ENCODE results near the gene PIAS1. TPM values are rescaled to one million over a fixed set of nuclear protein-coding genes. Genes with fewer than 3 reads are reported as not detected.

The PIAS1 gene
- total RNA-seq, 1 experiment from 2014 or later, result 29.7 TPM

GRCh38 chr15:68232449-68232848, 178.3 kb downstream of the PIAS1 start:
- CTCF ChIA-PET, result interaction anchor here (0.9 to 2.1 kb wide), 2 partner anchors 74 to 83 kb away, joined by 3 to 7 read pairs; no protein-coding TSS in a partner anchor
- no peak for ATAC-seq
- TF ChIP-seq NFATC4 (CRISPR knock-in tag; IDR thresholded peaks at IDR 0.05) (no peak), JUN (CRISPR knock-in tag; IDR thresholded peaks at IDR 0.05) (no peak), ZNF317 (CRISPR knock-in tag; IDR thresholded peaks at IDR 0.05; ENCODE audit: borderline replicate concordance, low read depth) (no peak), SP1 (CRISPR knock-in tag; conservative IDR thresholded peaks at IDR 0.05) (no peak), NR1H2 (CRISPR knock-in tag; IDR thresholded peaks at IDR 0.05) (no peak), MYBL2 (CRISPR knock-in tag; IDR thresholded peaks at IDR 0.05) (no peak), TP53 (CRISPR knock-in tag; IDR thresholded peaks at IDR 0.05) (no peak), USF2 (CRISPR knock-in tag; IDR thresholded peaks at IDR 0.05) (no peak), ZNF281 (CRISPR knock-in tag; IDR thresholded peaks at IDR 0.05) (no peak), ZMAT4 (CRISPR knock-in tag; IDR thresholded peaks at IDR 0.05) (no peak), GRHL2 (CRISPR knock-in tag; IDR thresholded peaks at IDR 0.05; ENCODE audit: insufficient replicate concordance, severe bottlenecking) (no peak), ATF2 (CRISPR knock-in tag; IDR thresholded peaks at IDR 0.05; ENCODE audit: borderline replicate concordance, low read depth) (no peak), SMAD3 (CRISPR knock-in tag; IDR thresholded peaks at IDR 0.05; ENCODE audit: borderline replicate concordance) (no peak), ZNF138 (CRISPR knock-in tag; conservative IDR thresholded peaks at IDR 0.05) (no peak)
- TF ChIP-seq, protein P1, sequence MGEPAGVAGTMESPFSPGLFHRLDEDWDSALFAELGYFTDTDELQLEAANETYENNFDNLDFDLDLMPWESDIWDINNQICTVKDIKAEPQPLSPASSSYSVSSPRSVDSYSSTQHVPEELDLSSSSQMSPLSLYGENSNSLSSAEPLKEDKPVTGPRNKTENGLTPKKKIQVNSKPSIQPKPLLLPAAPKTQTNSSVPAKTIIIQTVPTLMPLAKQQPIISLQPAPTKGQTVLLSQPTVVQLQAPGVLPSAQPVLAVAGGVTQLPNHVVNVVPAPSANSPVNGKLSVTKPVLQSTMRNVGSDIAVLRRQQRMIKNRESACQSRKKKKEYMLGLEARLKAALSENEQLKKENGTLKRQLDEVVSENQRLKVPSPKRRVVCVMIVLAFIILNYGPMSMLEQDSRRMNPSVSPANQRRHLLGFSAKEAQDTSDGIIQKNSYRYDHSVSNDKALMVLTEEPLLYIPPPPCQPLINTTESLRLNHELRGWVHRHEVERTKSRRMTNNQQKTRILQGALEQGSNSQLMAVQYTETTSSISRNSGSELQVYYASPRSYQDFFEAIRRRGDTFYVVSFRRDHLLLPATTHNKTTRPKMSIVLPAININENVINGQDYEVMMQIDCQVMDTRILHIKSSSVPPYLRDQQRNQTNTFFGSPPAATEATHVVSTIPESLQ (CRISPR knock-in tag; IDR thresholded peaks at IDR 0.05), result no peak
- TF ChIP-seq, protein P2, sequence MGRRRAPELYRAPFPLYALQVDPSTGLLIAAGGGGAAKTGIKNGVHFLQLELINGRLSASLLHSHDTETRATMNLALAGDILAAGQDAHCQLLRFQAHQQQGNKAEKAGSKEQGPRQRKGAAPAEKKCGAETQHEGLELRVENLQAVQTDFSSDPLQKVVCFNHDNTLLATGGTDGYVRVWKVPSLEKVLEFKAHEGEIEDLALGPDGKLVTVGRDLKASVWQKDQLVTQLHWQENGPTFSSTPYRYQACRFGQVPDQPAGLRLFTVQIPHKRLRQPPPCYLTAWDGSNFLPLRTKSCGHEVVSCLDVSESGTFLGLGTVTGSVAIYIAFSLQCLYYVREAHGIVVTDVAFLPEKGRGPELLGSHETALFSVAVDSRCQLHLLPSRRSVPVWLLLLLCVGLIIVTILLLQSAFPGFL (CRISPR knock-in tag; IDR thresholded peaks at IDR 0.05; ENCODE audit: borderline replicate concordance), result no peak
- no peaks in the 10 kb centered on the region for H3K9me3 Mint-ChIP-seq
- no peak overlapping the region for H3K27ac Mint-ChIP-seq
- peaks cover 14% of the 10 kb centered on the region for H3K27me3 Mint-ChIP-seq (ENCODE audit: low read depth)
- peaks cover 26% of the 10 kb centered on the region for H3K4me1 Mint-ChIP-seq
- no peak for DNase-seq (ENCODE audit: low spot score)
- H3K4me3 Mint-ChIP-seq, result no peak overlapping the region
- POLR2A ChIA-PET, result interaction anchor here (0.5 kb wide), 1 partner anchor 22 kb away, joined by 4 read pairs; no protein-coding TSS in a partner anchor
- H3K36me3 Mint-ChIP-seq, result no peaks in the 10 kb centered on the region

GRCh38 chr15:68232937-68233336, 178.8 kb downstream of the PIAS1 start:
- Mint-ChIP-seq H3K36me3 (no peaks in the 10 kb centered on the region), H3K27ac (no peak overlapping the region), H3K4me3 (no peak overlapping the region), H3K27me3 (ENCODE audit: low read depth) (peaks cover 14% of the 10 kb centered on the region), H3K4me1 (peaks cover 21% of the 10 kb centered on the region), H3K9me3 (no peaks in the 10 kb centered on the region)
- CTCF ChIA-PET, result interaction anchor here (2.1 kb wide), 1 partner anchor 73 kb away, joined by 7 read pairs; no protein-coding TSS in a partner anchor
- POLR2A ChIA-PET, result no interaction called here
- TF ChIP-seq NR1H2 (CRISPR knock-in tag; IDR thresholded peaks at IDR 0.05) (no peak), MXD4 (CRISPR knock-in tag; IDR thresholded peaks at IDR 0.05; ENCODE audit: borderline replicate concordance) (no peak), CTCF (IDR thresholded peaks at IDR 0.05) (no peak), CREM (CRISPR knock-in tag; IDR thresholded peaks at IDR 0.05) (no peak)
- ATAC-seq (no peak), DNase-seq (ENCODE audit: low spot score) (no peak)

All from WTC11 (cell line).